SK-N-SH treated with all-trans-retinoic acid at 6 μM for 48 hours (cell line): ENCODE measurements around the gene MTUS2.

Source experiments
- ATAC-seq: fragments of 200-7000 bp; cut with Tn5 transposase; 3 replicates; pipeline ENCODE4 v1.9.1; 2020; ENCODE audit warnings: mild to moderate bottlenecking, moderate library complexity
- ARNTL ChIP-seq: fragments of 450-650 bp; formaldehyde crosslinking; IDR thresholded peaks from 2 replicates; pipeline ENCODE4 v1.5.0; 2020; ENCODE audit warnings: low read depth, mild to moderate bottlenecking, moderate library complexity, borderline replicate concordance
- BACH2 ChIP-seq: fragments of 250-450 bp; sonication (Bioruptor Pico); IDR thresholded peaks from 2 replicates; pipeline ENCODE4 v1.9.0; 2021; ENCODE audit warnings: mild to moderate bottlenecking, borderline replicate concordance
- CREB5 ChIP-seq: fragments of 250-450 bp; sonication (Bioruptor Pico); IDR thresholded peaks from 2 replicates; pipeline ENCODE4 v1.5.1; 2020; ENCODE audit warnings: low read depth, mild to moderate bottlenecking, moderate library complexity
- CSDC2 ChIP-seq: fragments of 250-450 bp; sonication (Bioruptor Pico); IDR thresholded peaks from 2 replicates; pipeline ENCODE4 v1.5.0; 2020; ENCODE audit warnings: mild to moderate bottlenecking, moderate library complexity
- CSRNP3 ChIP-seq: fragments of 250-450 bp; sonication (Bioruptor Pico); IDR thresholded peaks from 2 replicates; pipeline ENCODE4 v1.5.1; 2021; ENCODE audit warnings: mild to moderate bottlenecking, moderate library complexity
- ESRRG ChIP-seq: fragments of 250-450 bp; sonication (Bioruptor Pico); IDR thresholded peaks from 2 replicates; pipeline ENCODE4 v1.6.1; 2021; ENCODE audit warnings: mild to moderate bottlenecking
- GLIS3 ChIP-seq: fragments of 250-450 bp; sonication (Bioruptor Pico); IDR thresholded peaks from 2 replicates; pipeline ENCODE4 v1.5.0; 2020; ENCODE audit warnings: mild to moderate bottlenecking, moderate library complexity
- ISL1 ChIP-seq: fragments of 250-450 bp; sonication (Bioruptor Pico); IDR thresholded peaks from 2 replicates; pipeline ENCODE4 v2.1.2; 2022; ENCODE audit warnings: mild to moderate bottlenecking, moderate library complexity
- OSR1 ChIP-seq: fragments of 250-450 bp; sonication (Bioruptor Pico); IDR thresholded peaks from 2 replicates; pipeline ENCODE4 v1.8.0; 2022; ENCODE audit warnings: moderate library complexity, mild to moderate bottlenecking, inconsistent platforms
- POU6F1 ChIP-seq: fragments of 250-450 bp; sonication (Bioruptor Pico); IDR thresholded peaks from 2 replicates; pipeline ENCODE4 v1.8.0; 2021; ENCODE audit warnings: low read depth, mild to moderate bottlenecking, moderate library complexity, borderline replicate concordance
- PPARA ChIP-seq: fragments of 250-450 bp; sonication (Bioruptor Pico); IDR thresholded peaks from 2 replicates; pipeline ENCODE4 v1.5.0; 2020; ENCODE audit warnings: mild to moderate bottlenecking, borderline replicate concordance
- RARB ChIP-seq: fragments of 250-450 bp; sonication (Bioruptor Pico); IDR thresholded peaks from 2 replicates; pipeline ENCODE4 v1.8.0; 2021; ENCODE audit warnings: mild to moderate bottlenecking, moderate library complexity
- SNAI2 ChIP-seq: fragments of 250-450 bp; sonication (Bioruptor Pico); IDR thresholded peaks from 2 replicates; pipeline ENCODE4 v1.5.0; 2020; ENCODE audit warnings: mild to moderate bottlenecking, moderate library complexity
- TCF4 ChIP-seq: fragments of 250-450 bp; sonication (Bioruptor Pico); IDR thresholded peaks from 2 replicates; pipeline ENCODE4 v1.8.0; 2021; ENCODE audit warnings: mild to moderate bottlenecking, moderate library complexity, borderline replicate concordance
- TOX ChIP-seq: fragments of 250-450 bp; sonication (Bioruptor Pico); IDR thresholded peaks from 2 replicates; pipeline ENCODE4 v1.8.0; 2021; ENCODE audit warnings: mild to moderate bottlenecking, moderate library complexity, borderline replicate concordance
- TSHZ2 ChIP-seq: fragments of 250-450 bp; sonication (Bioruptor Pico); IDR thresholded peaks from 2 replicates; pipeline ENCODE4 v1.5.0; 2020; ENCODE audit warnings: mild to moderate bottlenecking, moderate library complexity
- ZFP3 ChIP-seq: fragments of 250-450 bp; sonication (Bioruptor Pico); IDR thresholded peaks from 2 replicates; pipeline ENCODE4 v1.5.0; 2020; ENCODE audit warnings: mild to moderate bottlenecking, moderate library complexity
- ZFP30 ChIP-seq: fragments of 450-650 bp; formaldehyde crosslinking; IDR thresholded peaks from 2 replicates; pipeline ENCODE4 v1.5.0; 2022; ENCODE audit warnings: mild to moderate bottlenecking, moderate library complexity
- ZNF8 ChIP-seq: fragments of 450-650 bp; formaldehyde crosslinking; IDR thresholded peaks from 2 replicates; pipeline ENCODE4 v1.5.0; 2020; ENCODE audit warnings: mild to moderate bottlenecking, moderate library complexity

The MTUS2 gene

DNA sequence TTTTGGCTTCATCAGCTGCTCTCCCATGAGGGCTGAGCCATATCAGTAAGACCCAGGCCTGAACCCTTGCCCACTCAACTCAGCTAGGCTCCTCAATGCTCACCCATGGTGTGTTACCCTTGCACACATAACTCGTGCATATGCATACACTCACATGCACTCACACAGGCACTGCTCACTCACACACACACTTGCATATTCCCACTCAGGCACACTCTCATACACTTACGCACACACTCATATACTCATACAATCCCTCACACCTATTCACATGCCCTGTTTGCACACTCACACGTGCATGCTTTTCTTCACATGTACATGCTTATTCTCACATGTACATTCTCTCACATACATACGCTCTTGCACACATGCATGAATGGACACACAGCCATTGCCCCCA lies 681.5 kb downstream of the MTUS2 start:
- ATAC-seq = no peak
- no peak for TF ChIP-seq ARNTL (CRISPR knock-in tag)
- no peak for TF ChIP-seq BACH2 (CRISPR knock-in tag)
- no peak for TF ChIP-seq ESRRG (CRISPR knock-in tag)
- no peak for TF ChIP-seq PPARA (CRISPR knock-in tag)
- TF ChIP-seq ISL1 (CRISPR knock-in tag) = no peak
- no peak for TF ChIP-seq CSDC2
- TF ChIP-seq RARB = no peak
- no peak for TF ChIP-seq OSR1 (CRISPR knock-in tag)
- no peak for TF ChIP-seq TCF4
- no peak for TF ChIP-seq POU6F1 (CRISPR knock-in tag)
- TF ChIP-seq ZFP3 = no peak
- no peak for TF ChIP-seq TOX (CRISPR knock-in tag)
- no peak for TF ChIP-seq SNAI2 (CRISPR knock-in tag)
- no peak for TF ChIP-seq TSHZ2 (CRISPR knock-in tag)
- TF ChIP-seq CSRNP3 (CRISPR knock-in tag) = no peak
- TF ChIP-seq GLIS3 (CRISPR knock-in tag) = no peak
- TF ChIP-seq ZFP30 = no peak
- TF ChIP-seq ZNF8 (CRISPR knock-in tag) = no peak

- no peak for TF ChIP-seq CREB5 (CRISPR knock-in tag)
- TF ChIP-seq, all 23 proteins: peak for 0
- no peak; the same call in 2 of the 3 replicates for ATAC-seq
These were observed 682.4 kb downstream of the MTUS2 start for GRCh38 chr13:29502391-29503008.

GRCh38 chr13:29503041-29503837 lies 683.1 kb downstream of the MTUS2 start:
- ATAC-seq = no peak
- no peak for TF ChIP-seq ZNF8 (CRISPR knock-in tag)
- no peak for TF ChIP-seq RARB
- no peak for TF ChIP-seq ESRRG (CRISPR knock-in tag)
- no peak for TF ChIP-seq ARNTL (CRISPR knock-in tag)
- TF ChIP-seq TSHZ2 (CRISPR knock-in tag) = no peak
